ENCODE measurements around the gene NUTF2. TPM values are rescaled to one million over a fixed set of nuclear protein-coding genes. Genes with fewer than 3 reads are reported as not detected.

The NUTF2 gene
- polyA plus RNA-seq, 4 donors, result 103 to 128 (median 126) TPM

- DNase-seq (ENCODE audit: low read depth in 4 of 4, low spot score in 3 of 4), result no peak
Measured at GRCh38 chr16:67915831-67916723, 69.3 kb downstream of the NUTF2 start.

GRCh38 chr16:67917140-67917851, 70.6 kb downstream of the NUTF2 start:
- no peak for DNase-seq (ENCODE audit: low read depth in 4 of 4, low spot score in 3 of 4)

- DNase-seq (ENCODE audit: low read depth in 4 of 4, low spot score in 3 of 4), result no peak
Measured at GRCh38 chr16:67917852-67918236, 71.1 kb downstream of the NUTF2 start.

GRCh38 chr16:67919622-67920221, 73.0 kb downstream of the NUTF2 start:
- DNase-seq (ENCODE audit: low read depth in 4 of 4, low spot score in 3 of 4), result no peak

Other genes starting within 250 kb of the NUTF2 start
- gene CARMIL2, start 201.8 kb upstream of the NUTF2 start, polyA plus RNA-seq (ENCODE audit: insufficient read length in 4 of 4), result 1 to 10 TPM in 1 of 4 donors, under 1 TPM in 3; 0.78 to 1.4 (median 0.84) TPM
- 10 to 100 TPM; 19.4 to 30.0 (median 21.8) TPM for gene ACD, start 186.7 kb upstream of the NUTF2 start, polyA plus RNA-seq (ENCODE audit: insufficient read length in 4 of 4)
- gene PARD6A, start 186.0 kb upstream of the NUTF2 start, polyA plus RNA-seq (ENCODE audit: insufficient read length in 4 of 4), result 1 to 10 TPM; 2.8 to 3.5 (median 3.3) TPM
- 10 to 100 TPM; 13.1 to 39.2 (median 19.1) TPM for gene ENKD1, start 180.2 kb upstream of the NUTF2 start, polyA plus RNA-seq (ENCODE audit: insufficient read length in 4 of 4)
- 1 to 10 TPM; 1.7 to 4.3 (median 2.7) TPM for gene C16orf86, start 180.1 kb upstream of the NUTF2 start, polyA plus RNA-seq (ENCODE audit: insufficient read length in 4 of 4)
- gene GFOD2, start 127.6 kb upstream of the NUTF2 start, polyA plus RNA-seq (ENCODE audit: insufficient read length in 4 of 4), result 10 to 100 TPM; 17.7 to 24.5 (median 20.7) TPM
- gene RANBP10, start 40.4 kb upstream of the NUTF2 start, polyA plus RNA-seq (ENCODE audit: insufficient read length in 4 of 4), result 10 to 100 TPM; 19.2 to 31.1 (median 21.8) TPM
- gene TSNAXIP1, start 40.0 kb upstream of the NUTF2 start, polyA plus RNA-seq (ENCODE audit: insufficient read length in 4 of 4), result 1 to 10 TPM; 2.9 to 9.8 (median 7.1) TPM
- gene THAP11, start 4.6 kb upstream of the NUTF2 start, polyA plus RNA-seq (ENCODE audit: insufficient read length in 4 of 4), result 10 to 100 TPM; 27.7 to 34.1 (median 29.6) TPM
- gene CENPT, start 760 bp downstream of the NUTF2 start, polyA plus RNA-seq (ENCODE audit: insufficient read length in 4 of 4), result 10 to 100 TPM; 41.2 to 60.4 (median 44.7) TPM
- gene EDC4, start 26.1 kb downstream of the NUTF2 start, polyA plus RNA-seq (ENCODE audit: insufficient read length in 4 of 4), result 100 to 1,000 TPM in 1 of 4 donors, 10 to 100 TPM in 3; 67.0 to 106 (median 83.7) TPM
- under 1 TPM in 3 of 4 donors, not detected in 1; 0.39 to 0.94 (median 0.93) TPM for gene NRN1L, start 38.0 kb downstream of the NUTF2 start, polyA plus RNA-seq (ENCODE audit: insufficient read length in 4 of 4)
- gene PSKH1, start 46.3 kb downstream of the NUTF2 start, polyA plus RNA-seq (ENCODE audit: insufficient read length in 4 of 4), result 10 to 100 TPM; 31.0 to 36.4 (median 34.3) TPM
- gene CTRL, start 84.9 kb downstream of the NUTF2 start, polyA plus RNA-seq (ENCODE audit: insufficient read length in 4 of 4), result 1 to 10 TPM; 2.4 to 9.4 (median 5.6) TPM
- gene PSMB10, start 89.9 kb downstream of the NUTF2 start, polyA plus RNA-seq (ENCODE audit: insufficient read length in 4 of 4), result 10 to 100 TPM; 20.3 to 31.6 (median 22.8) TPM
- 10 to 100 TPM; 13.1 to 29.4 (median 23.7) TPM for gene LCAT, start 97.2 kb downstream of the NUTF2 start, polyA plus RNA-seq (ENCODE audit: insufficient read length in 4 of 4)
- 10 to 100 TPM; 32.7 to 61.6 (median 38.5) TPM for gene SLC12A4, start 121.7 kb downstream of the NUTF2 start, polyA plus RNA-seq (ENCODE audit: insufficient read length in 4 of 4)
- under 1 TPM in 2 of 4 donors, not detected in 2; 0.07 to 0.09 TPM for gene DPEP3, start 133.6 kb downstream of the NUTF2 start, polyA plus RNA-seq (ENCODE audit: insufficient read length in 4 of 4)
- 1 to 10 TPM in 2 of 4 donors, under 1 TPM in 2; 0.54 to 1.2 (median 0.94) TPM for gene DPEP2, start 152.6 kb downstream of the NUTF2 start, polyA plus RNA-seq (ENCODE audit: insufficient read length in 4 of 4)
- gene DPEP2NB, start 169.0 kb downstream of the NUTF2 start, polyA plus RNA-seq (ENCODE audit: insufficient read length in 4 of 4), result not detected
- 10 to 100 TPM in 1 of 4 donors, 1 to 10 TPM in 3; 6.6 to 10.1 (median 9.4) TPM for gene DDX28, start 176.3 kb downstream of the NUTF2 start, polyA plus RNA-seq (ENCODE audit: insufficient read length in 4 of 4)
- 10 to 100 TPM in 3 of 4 donors, 1 to 10 TPM in 1; 9.8 to 15.8 (median 15.5) TPM for gene DUS2, start 176.4 kb downstream of the NUTF2 start, polyA plus RNA-seq (ENCODE audit: insufficient read length in 4 of 4)
- 10 to 100 TPM; 32.0 to 38.1 (median 35.0) TPM for gene NFATC3, start 238.4 kb downstream of the NUTF2 start, polyA plus RNA-seq (ENCODE audit: insufficient read length in 4 of 4)

Measured in left renal pelvis (tissue), 4 donors.